A172 (cell line): Measurements from ENCODE around the gene ZNF605. TPM values are rescaled to one million over a fixed set of nuclear protein-coding genes. Genes with fewer than 3 reads are reported as not detected.
"Not testable (repeated sequence)": the region's sequence is repeated elsewhere in the genome, so short reads cannot be mapped to it uniquely, and the experiment has no call there.

ENCODE experiments used
- DNase-seq: peaks from one replicate; pipeline ENCODE4 v3.0.0-alpha.2; 2015; ENCODE audit warnings: low spot score
- total RNA-seq: library from RNA; depleted of rRNA; stranded (reverse); fragments of >200 nt; shearing (Covaris generic); gene quantifications from 2 replicates; pipeline ENCODE4 v1.2.3, GENCODE V29; 2014; rRNA removed

The ZNF605 gene
- 2.9 and 4.0 TPM in 2 replicates for total RNA-seq

- DNase-seq: peak; percentile 56
These were observed at the start of gene ZNF605 for GRCh38 chr12:132956011-132956788. ZNF605 (minus strand) TSS chr12:132956306; CDS start chr12:132945635, 10,671 bp downstream.

GRCh38 chr12:132998741-132999140, 42.6 kb upstream of the ZNF605 start:
- DNase-seq: no peak

GRCh38 chr12:132986885-132987225, 30.7 kb upstream of the ZNF605 start:
- no peak for DNase-seq

- peak; percentile 80 for DNase-seq
These were observed 30.1 kb upstream of the ZNF605 start, which contains the start of gene ZNF26 for GRCh38 chr12:132986001-132986884. ZNF26 (plus strand) TSS chr12:132986367; CDS start chr12:132986841, 474 bp downstream.

- not testable (repeated sequence) for DNase-seq
These were observed 20.8 kb upstream of the ZNF605 start for GRCh38 chr12:132976870-132977269.

- no peak for DNase-seq
These were observed 16.3 kb upstream of the ZNF605 start for GRCh38 chr12:132972374-132972773.

- DNase-seq: no peak
These were observed 11.6 kb upstream of the ZNF605 start for GRCh38 chr12:132967736-132968135.

GRCh38 chr12:132966676-132967415, 10.7 kb upstream of the ZNF605 start:
- DNase-seq: no peak

GRCh38 chr12:132965796-132966195, 9.7 kb upstream of the ZNF605 start:
- no peak for DNase-seq

- not testable (repeated sequence) for DNase-seq
These were observed 7.8 kb upstream of the ZNF605 start for GRCh38 chr12:132963947-132964346.

- not testable (repeated sequence) for DNase-seq
These were observed 5.7 kb upstream of the ZNF605 start for GRCh38 chr12:132961790-132962189.

- no peak for DNase-seq
These were observed 754 bp downstream of the ZNF605 start for GRCh38 chr12:132955094-132956010.

- no peak for DNase-seq
These were observed 1.5 kb downstream of the ZNF605 start for GRCh38 chr12:132954471-132955048.

GRCh38 chr12:132953771-132954170, 2.3 kb downstream of the ZNF605 start:
- no peak for DNase-seq

GRCh38 chr12:132953163-132953425, 3.0 kb downstream of the ZNF605 start:
- DNase-seq: no peak

GRCh38 chr12:132952371-132953162, 3.5 kb downstream of the ZNF605 start:
- no peak for DNase-seq

GRCh38 chr12:132951649-132952048, 4.5 kb downstream of the ZNF605 start:
- DNase-seq: no peak

- no peak for DNase-seq
These were observed 5.1 kb downstream of the ZNF605 start for GRCh38 chr12:132950844-132951535.
